A549 (cell line): Measurements from ENCODE around the gene PARP8.
"Not testable (repeated sequence)": the region's sequence is repeated elsewhere in the genome, so short reads cannot be mapped to it uniquely, and the experiment has no call there.

ENCODE experiments used
- CHD2 ChIP-seq: fragments of 150-350 bp; IDR thresholded peaks from 2 replicates; pipeline ENCODE4 v1.6.1; 2014; ENCODE audit warnings: low read length; ENCODE audit not compliant: partially characterized antibody
- GATA3 ChIP-seq: IDR thresholded peaks from 2 replicates; pipeline ENCODE4 v1.6.1; 2012; ENCODE audit warnings: borderline replicate concordance
- MAZ ChIP-seq: fragments of 150-350 bp; IDR thresholded peaks from 2 replicates; pipeline ENCODE4 v1.6.1; 2014; ENCODE audit warnings: antibody characterized with exemption, low read depth, low read length, borderline replicate concordance
- TF ChIP-seq, protein P1 (sequence below): IDR thresholded peaks from 2 replicates; pipeline ENCODE4 v1.6.1; 2012

DNA sequence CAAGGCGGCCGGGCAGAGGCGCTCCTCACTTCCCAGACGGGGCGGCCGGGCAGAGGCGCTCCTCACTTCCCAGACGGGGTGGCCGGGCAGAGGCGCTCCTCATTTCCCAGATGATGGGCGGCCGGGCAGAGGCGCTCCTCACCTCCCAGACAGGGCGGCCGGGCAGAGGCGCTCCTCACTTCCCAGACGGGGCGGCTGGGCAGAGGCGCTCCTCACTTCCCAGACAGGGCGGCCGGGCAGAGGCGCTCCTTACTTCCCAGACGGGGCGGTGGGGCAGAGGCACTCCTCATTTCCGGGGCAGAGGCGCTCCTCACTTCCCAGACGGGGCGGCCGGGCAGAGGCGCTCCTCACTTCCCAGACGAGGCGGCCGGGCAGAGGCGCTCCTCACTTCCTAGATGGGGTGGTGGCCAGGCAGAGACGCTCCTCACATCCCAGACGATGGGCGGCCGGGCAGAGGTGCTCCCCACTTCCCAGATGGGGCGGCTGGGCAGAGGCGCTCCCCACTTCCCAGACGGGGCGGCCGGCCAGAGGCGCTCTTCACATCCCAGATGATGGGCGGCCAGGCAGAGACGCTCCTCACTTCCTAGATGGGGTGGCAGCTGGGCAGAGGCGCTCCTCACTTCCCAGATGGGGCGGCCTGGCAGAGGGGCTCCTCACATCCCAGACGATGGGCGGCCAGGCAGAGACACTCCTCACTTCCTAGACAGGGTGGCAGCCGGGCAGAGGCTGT lies 108.2 kb downstream of the PARP8 start:
- not testable (repeated sequence) for TF ChIP-seq GATA3, CHD2, MAZ
- TF ChIP-seq, protein P1, sequence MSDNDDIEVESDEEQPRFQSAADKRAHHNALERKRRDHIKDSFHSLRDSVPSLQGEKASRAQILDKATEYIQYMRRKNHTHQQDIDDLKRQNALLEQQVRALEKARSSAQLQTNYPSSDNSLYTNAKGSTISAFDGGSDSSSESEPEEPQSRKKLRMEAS = not testable (repeated sequence)
